T1000 (cell line): ENCODE data around the gene INMT.

Experiments
- DNase-seq: peaks from one replicate; lab custom pipeline; 2025; ENCODE audit warnings: mixed read lengths; lab: John Stamatoyannopoulos, UW

Gene INMT

GRCh38 chr7:30728591-30729100 lies 23.3 kb upstream of the INMT start:
- DNase-seq = no peak

- DNase-seq = no peak
Observed at GRCh38 chr7:30729642-30730041, 22.3 kb upstream of the INMT start.

- no peak for DNase-seq
Observed at GRCh38 chr7:30730097-30730496, 21.8 kb upstream of the INMT start.

GRCh38 chr7:30730996-30731395 lies 20.9 kb upstream of the INMT start:
- no peak for DNase-seq

- DNase-seq = no peak
Observed at GRCh38 chr7:30731581-30731980, 20.4 kb upstream of the INMT start.

- DNase-seq = no peak
Observed at GRCh38 chr7:30732606-30733005, 19.3 kb upstream of the INMT start.

GRCh38 chr7:30733216-30733615 lies 18.7 kb upstream of the INMT start:
- no peak for DNase-seq

GRCh38 chr7:30733691-30734090 lies 18.2 kb upstream of the INMT start:
- DNase-seq = no peak

GRCh38 chr7:30734497-30734896 lies 17.4 kb upstream of the INMT start:
- no peak for DNase-seq

GRCh38 chr7:30735631-30736030 lies 16.3 kb upstream of the INMT start:
- DNase-seq = no peak

GRCh38 chr7:30736291-30736690 lies 15.6 kb upstream of the INMT start:
- no peak for DNase-seq

GRCh38 chr7:30738026-30738915 lies 13.7 kb upstream of the INMT start:
- no peak for DNase-seq

GRCh38 chr7:30739691-30740090 lies 12.2 kb upstream of the INMT start:
- DNase-seq = no peak

GRCh38 chr7:30740417-30741181 lies 11.3 kb upstream of the INMT start:
- DNase-seq = peak; percentile 71

GRCh38 chr7:30741289-30741688 lies 10.6 kb upstream of the INMT start:
- no peak for DNase-seq

- DNase-seq = no peak
Observed at GRCh38 chr7:30743371-30744074, 8.4 kb upstream of the INMT start.

- DNase-seq = no peak
Observed at GRCh38 chr7:30744075-30744417, 7.9 kb upstream of the INMT start.

- DNase-seq = no peak
Observed at GRCh38 chr7:30745261-30745941, 6.5 kb upstream of the INMT start.

GRCh38 chr7:30750010-30750409 lies 1.9 kb upstream of the INMT start:
- no peak for DNase-seq

- DNase-seq = peak; percentile 69
Observed at GRCh38 chr7:30750683-30751650, 968 bp upstream of the INMT start.

- DNase-seq = no peak
Observed at GRCh38 chr7:30752484-30752883, 549 bp downstream of the INMT start.
